Neural progenitor cell (in vitro differentiated cells): ENCODE data around the gene OR51B6.

Source experiments
- EZH2 ChIP-seq: fragments of 200-600 bp; sonication (generic); IDR thresholded peaks from 2 replicates; pipeline ENCODE4 v1.6.1; 2017; ENCODE audit warnings: antibody characterized with exemption, mild to moderate bottlenecking, moderate library complexity
- EZH2phosphoT487 ChIP-seq: fragments of 200-600 bp; sonication (generic); IDR thresholded peaks from 2 replicates; pipeline ENCODE4 v1.6.1; 2017; ENCODE audit warnings: antibody characterized with exemption
- TF ChIP-seq, protein P1 (sequence below): fragments of 200-600 bp; sonication (generic); IDR thresholded peaks from 2 replicates; pipeline ENCODE4 v1.5.1; 2017; ENCODE audit warnings: antibody characterized with exemption, mild to moderate bottlenecking

GRCh38 chr11:5363679-5364078 is 12.4 kb downstream of the OR51B6 start:
- TF ChIP-seq, protein P1, sequence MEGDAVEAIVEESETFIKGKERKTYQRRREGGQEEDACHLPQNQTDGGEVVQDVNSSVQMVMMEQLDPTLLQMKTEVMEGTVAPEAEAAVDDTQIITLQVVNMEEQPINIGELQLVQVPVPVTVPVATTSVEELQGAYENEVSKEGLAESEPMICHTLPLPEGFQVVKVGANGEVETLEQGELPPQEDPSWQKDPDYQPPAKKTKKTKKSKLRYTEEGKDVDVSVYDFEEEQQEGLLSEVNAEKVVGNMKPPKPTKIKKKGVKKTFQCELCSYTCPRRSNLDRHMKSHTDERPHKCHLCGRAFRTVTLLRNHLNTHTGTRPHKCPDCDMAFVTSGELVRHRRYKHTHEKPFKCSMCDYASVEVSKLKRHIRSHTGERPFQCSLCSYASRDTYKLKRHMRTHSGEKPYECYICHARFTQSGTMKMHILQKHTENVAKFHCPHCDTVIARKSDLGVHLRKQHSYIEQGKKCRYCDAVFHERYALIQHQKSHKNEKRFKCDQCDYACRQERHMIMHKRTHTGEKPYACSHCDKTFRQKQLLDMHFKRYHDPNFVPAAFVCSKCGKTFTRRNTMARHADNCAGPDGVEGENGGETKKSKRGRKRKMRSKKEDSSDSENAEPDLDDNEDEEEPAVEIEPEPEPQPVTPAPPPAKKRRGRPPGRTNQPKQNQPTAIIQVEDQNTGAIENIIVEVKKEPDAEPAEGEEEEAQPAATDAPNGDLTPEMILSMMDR, result no peak
- TF ChIP-seq EZH2 (no peak), EZH2phosphoT487 (no peak)
